ENCODE measurements around the gene EFCAB14. TPM values are rescaled to one million over a fixed set of nuclear protein-coding genes. Genes with fewer than 3 reads are reported as not detected.
A peak's percentile ranks its signal among the peaks of the same experiment; 100 is the strongest.

Gene EFCAB14
- polyA plus RNA-seq, 3 donors: 31.4 to 75.5 (median 49.8) TPM

DNA sequence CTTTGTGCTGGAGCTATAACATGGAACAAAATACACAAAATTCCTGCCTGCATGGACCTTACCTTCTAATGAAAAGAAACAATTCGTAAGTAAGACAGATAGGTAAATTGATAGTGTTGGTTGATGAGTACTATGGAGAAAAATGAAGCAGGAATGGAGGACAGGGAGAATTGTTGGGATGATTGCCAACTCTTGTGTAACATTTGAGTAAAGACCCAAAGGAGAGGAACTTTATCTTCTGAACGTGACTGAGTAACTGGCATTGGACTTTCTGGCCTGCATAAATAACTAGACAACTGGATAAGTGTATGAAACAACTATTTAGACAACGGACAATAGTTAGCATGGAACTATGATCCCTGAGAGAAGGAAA is 6.8 kb upstream of the EFCAB14 start:
- peaks cover 0 to 4% (median 0%) of the 10 kb centered on the region in 7 donors for H3K9me3 Mint-ChIP-seq
- Histone ChIP-seq H3K9ac (ENCODE audit: insufficient read depth, low read length, poor library complexity, severe bottlenecking) (no peak overlapping the region), H3K79me2 (ENCODE audit: insufficient read depth, low read length) (no peaks in the 10 kb centered on the region), H3K4me2 (replicated peaks; ENCODE audit: extremely low read depth, low read length, poor library complexity, severe bottlenecking) (no peak overlapping the region), H3K36me3 (replicated peaks in 1 of 2; ENCODE audit: control insufficient read depth in 1 of 2, insufficient read depth in 2 of 2, low read length in 2 of 2) (no peaks in the 10 kb centered on the region), H3K27ac (ENCODE audit: low read depth in 1 of 2, low read length in 2 of 2) (no peak overlapping the region), H3K9me3 (replicated peaks in 1 of 2; ENCODE audit: control insufficient read depth in 1 of 2, insufficient read depth in 1 of 2, low read length in 2 of 2) (no peaks in the 10 kb centered on the region), H3K4me1 (ENCODE audit: control insufficient read depth in 1 of 2, insufficient read depth in 2 of 2, low read length in 2 of 2) (no peaks in the 10 kb centered on the region), H4K20me1 (ENCODE audit: insufficient read depth, low read length) (no peaks in the 10 kb centered on the region), H3K4me3 (replicated peaks in 1 of 3; ENCODE audit: low read depth in 2 of 3, low read length in 3 of 3) (no peak overlapping the region), H2AFZ (ENCODE audit: insufficient read depth, low read depth, low read length, poor library complexity, severe bottlenecking) (no peak overlapping the region), H3K27me3 (ENCODE audit: control insufficient read depth in 2 of 2, insufficient read depth in 2 of 2, low read length in 2 of 2) (peaks cover 0 to 3% of the 10 kb centered on the region in 2 donors)
- H3K27me3 Mint-ChIP-seq (ENCODE audit: low read depth in 3 of 3): peaks cover 14 to 37% (median 15%) of the 10 kb centered on the region in 3 donors
- H3K4me3 Mint-ChIP-seq: no peak overlapping the region
- intact Hi-C loops (cut with micrococcal nuclease): loop anchor here (2.0 to 10.0 kb wide), 3 partner anchors 191 to 321 kb away; a partner anchor contains a TSS
- H3K4me1 Mint-ChIP-seq: peaks cover 4% of the 10 kb centered on the region
- H3K27ac Mint-ChIP-seq: no peak overlapping the region
- no peaks in the 10 kb centered on the region for H3K36me3 Mint-ChIP-seq
- 40% methylated on average over 2 of the region's 3 CpGs for WGBS (ENCODE audit: insufficient coverage)
- TF ChIP-seq, protein P1, sequence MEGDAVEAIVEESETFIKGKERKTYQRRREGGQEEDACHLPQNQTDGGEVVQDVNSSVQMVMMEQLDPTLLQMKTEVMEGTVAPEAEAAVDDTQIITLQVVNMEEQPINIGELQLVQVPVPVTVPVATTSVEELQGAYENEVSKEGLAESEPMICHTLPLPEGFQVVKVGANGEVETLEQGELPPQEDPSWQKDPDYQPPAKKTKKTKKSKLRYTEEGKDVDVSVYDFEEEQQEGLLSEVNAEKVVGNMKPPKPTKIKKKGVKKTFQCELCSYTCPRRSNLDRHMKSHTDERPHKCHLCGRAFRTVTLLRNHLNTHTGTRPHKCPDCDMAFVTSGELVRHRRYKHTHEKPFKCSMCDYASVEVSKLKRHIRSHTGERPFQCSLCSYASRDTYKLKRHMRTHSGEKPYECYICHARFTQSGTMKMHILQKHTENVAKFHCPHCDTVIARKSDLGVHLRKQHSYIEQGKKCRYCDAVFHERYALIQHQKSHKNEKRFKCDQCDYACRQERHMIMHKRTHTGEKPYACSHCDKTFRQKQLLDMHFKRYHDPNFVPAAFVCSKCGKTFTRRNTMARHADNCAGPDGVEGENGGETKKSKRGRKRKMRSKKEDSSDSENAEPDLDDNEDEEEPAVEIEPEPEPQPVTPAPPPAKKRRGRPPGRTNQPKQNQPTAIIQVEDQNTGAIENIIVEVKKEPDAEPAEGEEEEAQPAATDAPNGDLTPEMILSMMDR (IDR thresholded peaks at IDR 0.05): no peak
- DNase-seq: no peak

DNA sequence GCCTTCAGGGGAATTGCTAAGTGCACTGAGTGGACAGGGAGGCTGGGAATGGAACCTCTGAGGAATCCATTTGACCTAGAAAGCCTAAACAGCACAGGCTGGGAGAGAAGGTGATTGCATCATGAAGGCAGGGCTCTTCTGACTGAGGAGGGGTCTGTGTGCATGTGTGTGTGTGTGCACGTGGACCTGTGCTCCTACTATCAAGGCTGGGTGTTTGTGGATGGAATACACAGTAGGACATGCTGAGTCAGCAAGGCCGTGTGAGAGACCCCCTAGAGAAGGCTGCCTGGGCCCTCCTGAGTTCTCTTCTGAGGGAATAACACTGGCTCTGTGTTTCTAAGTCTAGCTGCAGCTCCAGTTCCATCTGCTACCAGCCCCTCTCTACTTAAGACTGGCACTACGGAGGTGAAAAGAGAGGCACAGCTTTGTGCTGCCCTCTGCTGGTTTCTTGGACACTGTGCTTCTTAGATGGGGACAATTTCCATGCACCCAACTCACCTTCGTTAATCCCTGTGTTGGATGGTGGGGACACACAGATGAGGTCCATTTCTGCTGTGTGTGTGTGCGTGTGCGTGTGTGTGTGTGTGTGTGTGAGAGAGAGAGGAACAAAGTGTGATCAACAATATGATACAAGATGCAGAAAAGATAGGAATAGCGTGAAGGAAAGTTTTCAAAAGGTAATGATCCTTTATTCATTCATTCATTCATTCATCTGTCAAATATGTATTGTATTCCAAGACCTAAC is 6.2 kb upstream of the EFCAB14 start:
- peak; percentile 60 to 76 (median 68) for DNase-seq
- Histone ChIP-seq H2AFZ (ENCODE audit: insufficient read depth, low read depth, low read length, poor library complexity, severe bottlenecking) (no peak overlapping the region), H3K9ac (ENCODE audit: insufficient read depth, low read length, poor library complexity, severe bottlenecking) (no peak overlapping the region), H3K27me3 (ENCODE audit: control insufficient read depth in 2 of 2, insufficient read depth in 2 of 2, low read length in 2 of 2) (peaks cover 0 to 3% of the 10 kb centered on the region in 2 donors), H3K27ac (ENCODE audit: low read depth in 1 of 2, low read length in 2 of 2) (no peak overlapping the region), H3K36me3 (replicated peaks in 1 of 2; ENCODE audit: control insufficient read depth in 1 of 2, insufficient read depth in 2 of 2, low read length in 2 of 2) (no peaks in the 10 kb centered on the region), H4K20me1 (ENCODE audit: insufficient read depth, low read length) (no peaks in the 10 kb centered on the region), H3K4me2 (replicated peaks; ENCODE audit: extremely low read depth, low read length, poor library complexity, severe bottlenecking) (no peak overlapping the region), H3K79me2 (ENCODE audit: insufficient read depth, low read length) (no peaks in the 10 kb centered on the region), H3K4me3 (replicated peaks in 1 of 3; ENCODE audit: low read depth in 2 of 3, low read length in 3 of 3) (no peak overlapping the region), H3K4me1 (ENCODE audit: control insufficient read depth in 1 of 2, insufficient read depth in 2 of 2, low read length in 2 of 2) (no peaks in the 10 kb centered on the region), H3K9me3 (replicated peaks in 1 of 2; ENCODE audit: control insufficient read depth in 1 of 2, insufficient read depth in 1 of 2, low read length in 2 of 2) (no peaks in the 10 kb centered on the region)
- 83% methylated on average over 1 of the region's 7 CpGs for WGBS (ENCODE audit: insufficient coverage)
- H3K4me1 Mint-ChIP-seq: peaks cover 4% of the 10 kb centered on the region
- TF ChIP-seq, protein P1 (IDR thresholded peaks at IDR 0.05): peak; percentile 73
- H3K4me3 Mint-ChIP-seq: no peak overlapping the region
- no peak overlapping the region for H3K27ac Mint-ChIP-seq
- no peaks in the 10 kb centered on the region for H3K36me3 Mint-ChIP-seq
- intact Hi-C loops (cut with micrococcal nuclease): loop anchor here (2.0 to 10.0 kb wide), 3 partner anchors 190 to 320 kb away; a partner anchor contains a TSS
- peaks cover 0 to 4% (median 0%) of the 10 kb centered on the region in 7 donors for H3K9me3 Mint-ChIP-seq
- H3K27me3 Mint-ChIP-seq (ENCODE audit: low read depth in 3 of 3): peaks cover 15 to 33% (median 15%) of the 10 kb centered on the region in 3 donors
